ENCODE results near the gene RAB33A. TPM values are rescaled to one million over a fixed set of nuclear protein-coding genes. Genes with fewer than 3 reads are reported as not detected.

RAB33A gene
- total and polyA plus RNA-seq, 2 of the 4 experiments (the other 2 are of a cell fraction) = 1.6 to 1.8 TPM

GRCh38 chrX:130179579-130180215 is 7.9 kb downstream of the RAB33A start:
- H3K4me2 ChIP-seq (ENCODE audit: low read depth, low read length) = no peak overlapping the region
- peaks cover 2% of the 10 kb centered on the region; the same call in 1 of the 2 replicates for H3K27me3 ChIP-seq (ENCODE audit: control insufficient read depth, insufficient read depth, low read length)
- WGBS, 2 experiments (ENCODE audit: extremely low coverage in 2 of 2, insufficient read length in 1 of 2) = 55% methylated on average over 2 of the region's 7 CpGs; no CpG with 5 or more reads in 1 of the 2 experiments
- H2AFZ ChIP-seq (replicated peaks; ENCODE audit: low read length, poor library complexity) = no peak overlapping the region
- H3K9me3 ChIP-seq (ENCODE audit: control insufficient read depth, insufficient read depth, low read length) = no peaks in the 10 kb centered on the region
- no peak overlapping the region for H2BK5ac ChIP-seq (ENCODE audit: low read depth, low read length, poor library complexity, severe bottlenecking)
- no peaks in the 10 kb centered on the region for H3K79me1 ChIP-seq (ENCODE audit: low read depth in 1 of 2, low read length in 2 of 2)
- no peak overlapping the region for H4K5ac ChIP-seq (ENCODE audit: low read depth, low read length)
- H2BK20ac ChIP-seq (ENCODE audit: low read depth, low read length) = no peak overlapping the region
- no peaks in the 10 kb centered on the region for H3K4me1 ChIP-seq (ENCODE audit: control insufficient read depth, insufficient read depth, low read length)
- no peak overlapping the region for H3K4ac ChIP-seq (ENCODE audit: low read depth, low read length)
- H2AK5ac ChIP-seq (ENCODE audit: low read depth, low read length) = no peak overlapping the region
- no peak overlapping the region for H3K56ac ChIP-seq (ENCODE audit: extremely low read depth, insufficient read depth, low read length)
- no peak overlapping the region for H4K8ac ChIP-seq (ENCODE audit: low read depth in 2 of 2, low read length in 2 of 2)
- CTCF ChIA-PET = no interaction called here
- no peak overlapping the region for H3K18ac ChIP-seq (ENCODE audit: low read depth, low read length)
- POLR2A ChIA-PET (ENCODE audit: unreplicated experiment) = no interaction called here
- DNase-seq = peak; percentile 38
- no peaks in the 10 kb centered on the region; the same call in 1 of the 2 replicates for H3K9me1 ChIP-seq (ENCODE audit: insufficient read depth, low read length)
- no peak overlapping the region for H3K9ac ChIP-seq (ENCODE audit: low read depth, low read length)
- no TSS peak for BruUV-seq (replicated peaks)
- no peaks in the 10 kb centered on the region for H3K36me3 ChIP-seq (ENCODE audit: control insufficient read depth, insufficient read depth, low read length)
- H4K20me1 ChIP-seq (ENCODE audit: insufficient read depth, low read length) = no peaks in the 10 kb centered on the region; the same call in 1 of the 2 replicates
- ATAC-seq (ENCODE audit: low read depth) = no peak
- TF ChIP-seq SMC3 (IDR thresholded peaks at IDR 0.05; ENCODE audit: low read depth, low read length) = no peak
- in situ Hi-C loops (cut with MboI; ENCODE audit: low sequenced_read_pairs) = loop anchor here (25.0 kb wide), 1 partner anchor 567 kb away; no protein-coding TSS in a partner anchor
- H3K27ac ChIP-seq (ENCODE audit: insufficient read depth, low read length) = no peak overlapping the region
- H3K4me3 ChIP-seq (ENCODE audit: insufficient read depth, low read depth, low read length) = no peak overlapping the region
- no peak overlapping the region for H2BK120ac ChIP-seq (ENCODE audit: low read depth, low read length)
- no peak overlapping the region for H3K14ac ChIP-seq (replicated peaks; ENCODE audit: low read depth, low read length)
- dilution Hi-C loops (cut with HindIII; ENCODE audit: low sequenced_read_pairs, unreplicated experiment) = no loop called here
- H4K91ac ChIP-seq (ENCODE audit: insufficient read depth, low read depth, low read length) = no peak overlapping the region
- H3K23ac ChIP-seq (ENCODE audit: low read depth, low read length) = no peak overlapping the region
- H2BK15ac ChIP-seq (ENCODE audit: low read depth, low read length) = no peak overlapping the region
- intact Hi-C loops (cut with micrococcal nuclease) = no loop called here
- H2AK9ac ChIP-seq (replicated peaks; ENCODE audit: low read depth, low read length, poor library complexity) = no peak overlapping the region

All from IMR-90 (cell line).